Ishikawa (cell line): ENCODE data around the gene ATXN1.

Experiments
- CEBPB ChIP-seq: IDR thresholded peaks from 2 replicates; pipeline ENCODE4 v1.6.1; 2012
- CREB1 ChIP-seq: IDR thresholded peaks from 2 replicates; pipeline ENCODE4 v1.6.1; 2012; ENCODE audit warnings: low read depth
- EGR1 ChIP-seq: IDR thresholded peaks from 2 replicates; pipeline ENCODE4 v1.6.1; 2012
- EP300 ChIP-seq: IDR thresholded peaks from 2 replicates; pipeline ENCODE4 v1.6.1; 2012; ENCODE audit warnings: borderline replicate concordance
- FOXM1 ChIP-seq: IDR thresholded peaks from 2 replicates; pipeline ENCODE4 v1.6.1; 2012; ENCODE audit warnings: low read depth, borderline replicate concordance
- MAX ChIP-seq: IDR thresholded peaks from 2 replicates; pipeline ENCODE4 v1.6.1; 2012
- NFIC ChIP-seq: IDR thresholded peaks from 2 replicates; pipeline ENCODE4 v1.6.1; 2012
- RAD21 ChIP-seq: IDR thresholded peaks from 2 replicates; pipeline ENCODE4 v1.6.1; 2012; ENCODE audit warnings: low read depth
- REST ChIP-seq: IDR thresholded peaks from 2 replicates; pipeline ENCODE4 v1.6.1; 2012; ENCODE audit warnings: low read depth, mild to moderate bottlenecking
- TAF1 ChIP-seq: IDR thresholded peaks from 2 replicates; pipeline ENCODE4 v1.6.1; 2012; ENCODE audit warnings: low read depth, mild to moderate bottlenecking
- USF1 ChIP-seq: IDR thresholded peaks from 2 replicates; pipeline ENCODE4 v1.6.1; 2012
- YY1 ChIP-seq: IDR thresholded peaks from 2 replicates; pipeline ENCODE4 v1.6.1; 2012; ENCODE audit warnings: low read depth
- ZBTB7A ChIP-seq: IDR thresholded peaks from 2 replicates; pipeline ENCODE4 v1.6.1; 2012; ENCODE audit warnings: low read depth

- TF ChIP-seq REST (no peak), EP300 (no peak), USF1 (no peak), RAD21 (no peak), EGR1 (no peak), CEBPB (no peak), MAX (no peak), TAF1 (no peak), CREB1 (no peak), FOXM1 (no peak), NFIC (no peak), ZBTB7A (no peak), YY1 (no peak)
Measured at GRCh38 chr6:16337295-16337975, 423.8 kb downstream of the ATXN1 start.
